ENCODE results near the gene TMEM220. TPM values are rescaled to one million over a fixed set of nuclear protein-coding genes. Genes with fewer than 3 reads are reported as not detected.

TMEM220 gene
- total RNA-seq, 1 experiment from 2014 or later = not detected

DNA sequence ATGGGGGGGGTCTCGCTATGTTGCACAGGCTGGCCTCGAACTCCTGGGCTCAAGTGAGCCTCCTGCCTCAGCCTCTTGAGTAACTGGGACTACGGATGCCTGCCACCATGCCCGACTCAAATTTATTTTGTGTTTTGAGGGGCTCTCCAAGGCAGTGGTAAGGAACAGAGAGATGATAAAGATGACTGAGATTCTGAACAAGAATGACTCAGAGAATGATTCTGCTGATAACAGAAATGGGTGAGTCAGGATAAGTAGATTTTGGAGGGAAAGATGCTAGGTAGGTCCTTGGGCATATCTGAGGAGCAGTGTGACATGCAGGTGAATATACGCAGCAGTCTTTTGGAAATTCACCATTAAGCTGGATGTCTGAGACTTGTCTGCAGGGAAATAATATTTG lies 2.6 kb downstream of the TMEM220 start:
- BruUV-seq (replicated peaks) = no TSS peak
- Histone ChIP-seq H3K4me1 (ENCODE audit: control insufficient read depth in 1 of 2, insufficient read depth in 2 of 2, low read length in 2 of 2) (no peaks in the 10 kb centered on the region), H3K9me2 (ENCODE audit: insufficient read depth) (no peaks in the 10 kb centered on the region), H4K20me1 (ENCODE audit: insufficient read depth) (no peaks in the 10 kb centered on the region), H3K4me3 (replicated peaks in 1 of 2; ENCODE audit: low read depth in 1 of 2, low read length in 2 of 2) (no peak overlapping the region), H3K4me2 (ENCODE audit: low read length) (no peak overlapping the region), H3K9ac (ENCODE audit: low read length) (no peak overlapping the region), H3K9me3 (ENCODE audit: control insufficient read depth in 1 of 2, insufficient read depth in 1 of 2, low read depth in 1 of 2, low read length in 2 of 2) (no peaks in the 10 kb centered on the region), H3K27ac (ENCODE audit: low read depth, low read length) (no peak overlapping the region), H2AFZ (ENCODE audit: low read depth, low read length, poor library complexity, severe bottlenecking) (no peak overlapping the region), H3K79me2 (ENCODE audit: insufficient read depth, low read length) (no peaks in the 10 kb centered on the region), H3K27me3 (ENCODE audit: insufficient read depth, low read length) (no peaks in the 10 kb centered on the region), H3K36me3 (ENCODE audit: control insufficient read depth in 1 of 2, insufficient read depth in 2 of 2, low read length in 2 of 2) (no peaks in the 10 kb centered on the region)
- intact Hi-C loops (cut with micrococcal nuclease) = no loop called here
- RAD21 ChIA-PET (ENCODE audit: low non-redundant PET in 1 of 2, low total read pairs in 2 of 2, uncharacterized antibody in 2 of 2, unreplicated experiment in 2 of 2) = no interaction called here
- CTCF ChIA-PET = no interaction called here
- POLR2A ChIA-PET = no interaction called here
- DNase-seq (ENCODE audit: low read depth, low spot score) = no peak
- ATAC-seq = no peak
- no peak for TF ChIP-seq POLR2AphosphoS5 (IDR thresholded peaks at IDR 0.05; ENCODE audit: low read depth, low read length)
- TF ChIP-seq RAD21 (IDR thresholded peaks at IDR 0.05; ENCODE audit: low read depth) = no peak
- TF ChIP-seq YY1 (IDR thresholded peaks at IDR 0.05; ENCODE audit: extremely low read depth, insufficient replicate concordance, low read depth, low read length) = no peak
- TF ChIP-seq CEBPB (IDR thresholded peaks at IDR 0.05; ENCODE audit: low read depth) = no peak
- TF ChIP-seq SIN3A (IDR thresholded peaks at IDR 0.05; ENCODE audit: low read depth) = no peak
- no peak for TF ChIP-seq JUND (IDR thresholded peaks at IDR 0.05)
- TF ChIP-seq, protein P1, sequence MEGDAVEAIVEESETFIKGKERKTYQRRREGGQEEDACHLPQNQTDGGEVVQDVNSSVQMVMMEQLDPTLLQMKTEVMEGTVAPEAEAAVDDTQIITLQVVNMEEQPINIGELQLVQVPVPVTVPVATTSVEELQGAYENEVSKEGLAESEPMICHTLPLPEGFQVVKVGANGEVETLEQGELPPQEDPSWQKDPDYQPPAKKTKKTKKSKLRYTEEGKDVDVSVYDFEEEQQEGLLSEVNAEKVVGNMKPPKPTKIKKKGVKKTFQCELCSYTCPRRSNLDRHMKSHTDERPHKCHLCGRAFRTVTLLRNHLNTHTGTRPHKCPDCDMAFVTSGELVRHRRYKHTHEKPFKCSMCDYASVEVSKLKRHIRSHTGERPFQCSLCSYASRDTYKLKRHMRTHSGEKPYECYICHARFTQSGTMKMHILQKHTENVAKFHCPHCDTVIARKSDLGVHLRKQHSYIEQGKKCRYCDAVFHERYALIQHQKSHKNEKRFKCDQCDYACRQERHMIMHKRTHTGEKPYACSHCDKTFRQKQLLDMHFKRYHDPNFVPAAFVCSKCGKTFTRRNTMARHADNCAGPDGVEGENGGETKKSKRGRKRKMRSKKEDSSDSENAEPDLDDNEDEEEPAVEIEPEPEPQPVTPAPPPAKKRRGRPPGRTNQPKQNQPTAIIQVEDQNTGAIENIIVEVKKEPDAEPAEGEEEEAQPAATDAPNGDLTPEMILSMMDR (IDR thresholded peaks at IDR 0.05 in 2 of 3, conservative IDR thresholded peaks at IDR 0.05 in 1 of 3; ENCODE audit: borderline replicate concordance in 1 of 3, insufficient read depth in 1 of 3, low read depth in 2 of 3, low read length in 2 of 3) = no peak
- TF ChIP-seq, protein P2, sequence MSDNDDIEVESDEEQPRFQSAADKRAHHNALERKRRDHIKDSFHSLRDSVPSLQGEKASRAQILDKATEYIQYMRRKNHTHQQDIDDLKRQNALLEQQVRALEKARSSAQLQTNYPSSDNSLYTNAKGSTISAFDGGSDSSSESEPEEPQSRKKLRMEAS (IDR thresholded peaks at IDR 0.05) = no peak
- no peak for TF ChIP-seq CBX3 (IDR thresholded peaks at IDR 0.05; ENCODE audit: low read depth)
- TF ChIP-seq POLR2A (IDR thresholded peaks at IDR 0.05; ENCODE audit: borderline replicate concordance, extremely low read depth, insufficient read depth, insufficient read length) = no peak
- TF ChIP-seq EZH2 (IDR thresholded peaks at IDR 0.05) = no peak
- TF ChIP-seq EGR1 (IDR thresholded peaks at IDR 0.05; ENCODE audit: low read depth) = no peak
- TF ChIP-seq ELF1 (IDR thresholded peaks at IDR 0.05; ENCODE audit: borderline replicate concordance, low read depth) = no peak
- TF ChIP-seq ZNF274 (IDR thresholded peaks at IDR 0.05; ENCODE audit: low read depth, low read length) = no peak
- TF ChIP-seq TCF7L2 (IDR thresholded peaks at IDR 0.05; ENCODE audit: borderline replicate concordance, extremely low read depth, insufficient read depth, insufficient read length) = no peak
- no peak for TF ChIP-seq SRF (IDR thresholded peaks at IDR 0.05; ENCODE audit: low read depth)
- TF ChIP-seq, protein P3, sequence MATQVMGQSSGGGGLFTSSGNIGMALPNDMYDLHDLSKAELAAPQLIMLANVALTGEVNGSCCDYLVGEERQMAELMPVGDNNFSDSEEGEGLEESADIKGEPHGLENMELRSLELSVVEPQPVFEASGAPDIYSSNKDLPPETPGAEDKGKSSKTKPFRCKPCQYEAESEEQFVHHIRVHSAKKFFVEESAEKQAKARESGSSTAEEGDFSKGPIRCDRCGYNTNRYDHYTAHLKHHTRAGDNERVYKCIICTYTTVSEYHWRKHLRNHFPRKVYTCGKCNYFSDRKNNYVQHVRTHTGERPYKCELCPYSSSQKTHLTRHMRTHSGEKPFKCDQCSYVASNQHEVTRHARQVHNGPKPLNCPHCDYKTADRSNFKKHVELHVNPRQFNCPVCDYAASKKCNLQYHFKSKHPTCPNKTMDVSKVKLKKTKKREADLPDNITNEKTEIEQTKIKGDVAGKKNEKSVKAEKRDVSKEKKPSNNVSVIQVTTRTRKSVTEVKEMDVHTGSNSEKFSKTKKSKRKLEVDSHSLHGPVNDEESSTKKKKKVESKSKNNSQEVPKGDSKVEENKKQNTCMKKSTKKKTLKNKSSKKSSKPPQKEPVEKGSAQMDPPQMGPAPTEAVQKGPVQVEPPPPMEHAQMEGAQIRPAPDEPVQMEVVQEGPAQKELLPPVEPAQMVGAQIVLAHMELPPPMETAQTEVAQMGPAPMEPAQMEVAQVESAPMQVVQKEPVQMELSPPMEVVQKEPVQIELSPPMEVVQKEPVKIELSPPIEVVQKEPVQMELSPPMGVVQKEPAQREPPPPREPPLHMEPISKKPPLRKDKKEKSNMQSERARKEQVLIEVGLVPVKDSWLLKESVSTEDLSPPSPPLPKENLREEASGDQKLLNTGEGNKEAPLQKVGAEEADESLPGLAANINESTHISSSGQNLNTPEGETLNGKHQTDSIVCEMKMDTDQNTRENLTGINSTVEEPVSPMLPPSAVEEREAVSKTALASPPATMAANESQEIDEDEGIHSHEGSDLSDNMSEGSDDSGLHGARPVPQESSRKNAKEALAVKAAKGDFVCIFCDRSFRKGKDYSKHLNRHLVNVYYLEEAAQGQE (IDR thresholded peaks at IDR 0.05; ENCODE audit: low read depth) = no peak
- TF ChIP-seq SP1 (IDR thresholded peaks at IDR 0.05; ENCODE audit: low read depth) = no peak
